GM23248 (cell line): Measurements from ENCODE around the gene ING2. TPM values are rescaled to one million over a fixed set of nuclear protein-coding genes. Genes with fewer than 3 reads are reported as not detected.
A peak's percentile ranks its signal among the peaks of the same experiment; 100 is the strongest.
"Not testable (repeated sequence)": the region's sequence is repeated elsewhere in the genome, so short reads cannot be mapped to it uniquely, and the experiment has no call there.

Source experiments
- DNase-seq: peaks from one replicate; pipeline ENCODE4 v3.0.0-alpha.2; 2015
- H2AFZ ChIP-seq: fragments of 200-600 bp; sonication (generic); 2 replicates; pipeline ENCODE4 v1.6.1; 2016; ENCODE audit warnings: antibody characterized with exemption
- H3F3A ChIP-seq: fragments of 200-600 bp; sonication (generic); 2 replicates; pipeline ENCODE4 v1.6.1; 2016; ENCODE audit warnings: mild to moderate bottlenecking, antibody characterized with exemption, mixed run types; ENCODE audit not compliant: insufficient read depth
- H3K27ac ChIP-seq: fragments of 200-600 bp; sonication (generic); 2 replicates; pipeline ENCODE4 v1.5.1; 2016; ENCODE audit warnings: mild to moderate bottlenecking
- H3K27me3 ChIP-seq: fragments of 200-600 bp; sonication (generic); replicated peaks from 2 replicates; pipeline ENCODE4 v1.6.1; 2016; ENCODE audit warnings: mild to moderate bottlenecking; ENCODE audit not compliant: insufficient read depth
- H3K36me3 ChIP-seq: fragments of 200-600 bp; sonication (generic); 2 replicates; pipeline ENCODE4 v1.6.1; 2016; ENCODE audit warnings: low read depth, mild to moderate bottlenecking
- H3K4me1 ChIP-seq: fragments of 200-600 bp; sonication (generic); 2 replicates; pipeline ENCODE4 v1.6.1; 2016; ENCODE audit warnings: mild to moderate bottlenecking; ENCODE audit not compliant: insufficient read depth
- H3K4me2 ChIP-seq: fragments of 200-600 bp; sonication (generic); one replicate; pipeline ENCODE4 v1.6.1; 2016; ENCODE audit warnings: mild to moderate bottlenecking; ENCODE audit not compliant: unreplicated experiment
- H3K4me3 ChIP-seq: fragments of 200-600 bp; sonication (generic); 2 replicates; pipeline ENCODE4 v1.5.1; 2016; ENCODE audit warnings: mild to moderate bottlenecking
- H3K79me2 ChIP-seq: fragments of 200-600 bp; sonication (generic); 2 replicates; pipeline ENCODE4 v1.6.1; 2016; ENCODE audit warnings: mild to moderate bottlenecking; ENCODE audit not compliant: insufficient read depth
- H3K9ac ChIP-seq: fragments of 200-600 bp; sonication (generic); 2 replicates; pipeline ENCODE4 v1.6.1; 2016; ENCODE audit warnings: mild to moderate bottlenecking
- H3K9me2 ChIP-seq: fragments of 200-600 bp; sonication (generic); 2 replicates; pipeline ENCODE4 v1.6.1; 2016; ENCODE audit warnings: mixed run types, mild to moderate bottlenecking, moderate library complexity; ENCODE audit not compliant: insufficient read depth
- H3K9me3 ChIP-seq: fragments of 200-600 bp; sonication (generic); one replicate; pipeline ENCODE4 v1.6.1; 2017; ENCODE audit warnings: low read depth
- H4K20me1 ChIP-seq: fragments of 200-600 bp; sonication (generic); 2 replicates; pipeline ENCODE4 v1.6.0; 2016; ENCODE audit not compliant: insufficient read depth
- EZH2 ChIP-seq: fragments of 200-600 bp; sonication (generic); IDR thresholded peaks from 2 replicates; pipeline ENCODE4 v1.6.1; 2018; ENCODE audit warnings: antibody characterized with exemption, mild to moderate bottlenecking; ENCODE audit not compliant: insufficient read depth, poor library complexity, severe bottlenecking
- EZH2phosphoT487 ChIP-seq: fragments of 200-600 bp; sonication (generic); IDR thresholded peaks from 2 replicates; pipeline ENCODE4 v1.6.1; 2018; ENCODE audit warnings: antibody characterized with exemption, moderate library complexity, mild to moderate bottlenecking, low read depth; ENCODE audit not compliant: insufficient read depth
- WGBS, 2 experiments: methylation state at CpG; one replicate each; pipeline ENCODE4 v1.1.6; 2015 to 2017; ENCODE audit warnings: low lambda C conversion rate in 2 of 2, low coverage in 1 of 2; ENCODE audit errors: missing lambda C conversion rate in 2 of 2; 5-methylcytosine and 5-hydroxymethylcytosine counted together
- in situ Hi-C: fragments of 300-500 bp; cut with MboI; formaldehyde crosslinking; loops from 2 replicates; pipeline ENCODE4 v1.15.0; 2020
- polyA plus RNA-seq: library from polyadenylated mRNA; unstranded; fragments of >200 nt; fragmentation: Nextera tagmentation; extraction: Ambion mirVana; gene quantifications from 2 replicates; pipeline ENCODE4 v1.2.1, GENCODE V29; 2016
- total RNA-seq: library from RNA; depleted of rRNA; stranded (reverse); fragments of >200 nt; shearing (Covaris generic); gene quantifications from 2 replicates; pipeline ENCODE4 v1.2.3, GENCODE V29; 2014

ING2 gene
- total and polyA plus RNA-seq, 2 experiments from 2014 or later = 12.2 to 20.5 TPM

GRCh38 chr4:183546376-183546775 lies 41.5 kb downstream of the ING2 start:
- Histone ChIP-seq H3K4me1 (no peaks in the 10 kb centered on the region), H3K9me3 (no peaks in the 10 kb centered on the region), H3K9me2 (no peaks in the 10 kb centered on the region), H4K20me1 (no peaks in the 10 kb centered on the region), H3F3A (no peaks in the 10 kb centered on the region), H3K79me2 (no peaks in the 10 kb centered on the region), H3K4me3 (no peak overlapping the region), H3K27me3 (peaks cover 5% of the 10 kb centered on the region; the same call in 1 of the 2 replicates), H3K4me2 (no peak overlapping the region), H3K27ac (no peak overlapping the region), H3K36me3 (no peaks in the 10 kb centered on the region), H3K9ac (no peak overlapping the region), H2AFZ (no peak overlapping the region)
- DNase-seq = no peak
- in situ Hi-C loops = no loop called here
- TF ChIP-seq EZH2phosphoT487 = no peak
- TF ChIP-seq EZH2 = no peak
- 62 to 66% methylated on average over 6 of the region's 6 CpGs for WGBS, 2 experiments

GRCh38 chr4:183548306-183548705 lies 43.4 kb downstream of the ING2 start:
- in situ Hi-C loops = no loop called here
- no peak for TF ChIP-seq EZH2
- TF ChIP-seq EZH2phosphoT487 = no peak
- DNase-seq = no peak
- H3K9ac ChIP-seq = no peak overlapping the region
- H4K20me1 ChIP-seq = no peaks in the 10 kb centered on the region
- H2AFZ ChIP-seq = no peak overlapping the region
- no peak overlapping the region for H3K27ac ChIP-seq
- no peaks in the 10 kb centered on the region for H3K79me2 ChIP-seq
- H3K4me2 ChIP-seq = no peak overlapping the region
- H3K4me1 ChIP-seq = no peaks in the 10 kb centered on the region
- H3K36me3 ChIP-seq = no peaks in the 10 kb centered on the region
- WGBS, 2 experiments = 35 to 41% methylated on average over 3 of the region's 3 CpGs
- H3K4me3 ChIP-seq = no peak overlapping the region
- no peaks in the 10 kb centered on the region for H3K9me3 ChIP-seq
- no peaks in the 10 kb centered on the region for H3F3A ChIP-seq
- H3K27me3 ChIP-seq = no peaks in the 10 kb centered on the region; the same call in 1 of the 2 replicates
- H3K9me2 ChIP-seq = no peaks in the 10 kb centered on the region

GRCh38 chr4:183550345-183551093 lies 45.7 kb downstream of the ING2 start:
- DNase-seq = no peak
- Histone ChIP-seq H3K27ac (no peak overlapping the region), H3K4me1 (no peaks in the 10 kb centered on the region), H3K4me3 (no peak overlapping the region), H3K79me2 (no peaks in the 10 kb centered on the region), H3K27me3 (no peaks in the 10 kb centered on the region; the same call in 1 of the 2 replicates), H3K9ac (no peak overlapping the region), H3K9me2 (no peaks in the 10 kb centered on the region), H3K36me3 (no peaks in the 10 kb centered on the region), H2AFZ (no peak overlapping the region), H3K9me3 (no peaks in the 10 kb centered on the region), H3F3A (no peaks in the 10 kb centered on the region), H3K4me2 (no peak overlapping the region), H4K20me1 (no peaks in the 10 kb centered on the region)
- WGBS, 2 experiments = 46 to 51% methylated on average over 5 of the region's 5 CpGs
- TF ChIP-seq EZH2phosphoT487 (no peak), EZH2 (no peak)
- in situ Hi-C loops = no loop called here

GRCh38 chr4:183552274-183553146 lies 47.7 kb downstream of the ING2 start:
- Histone ChIP-seq H3K9me3 (no peaks in the 10 kb centered on the region), H3K4me1 (no peaks in the 10 kb centered on the region), H3K27me3 (no peaks in the 10 kb centered on the region; the same call in 1 of the 2 replicates), H3K4me2 (no peak overlapping the region), H3K36me3 (no peaks in the 10 kb centered on the region), H3K4me3 (no peak overlapping the region), H4K20me1 (no peaks in the 10 kb centered on the region), H3K27ac (no peak overlapping the region), H3K9ac (no peak overlapping the region), H2AFZ (no peak overlapping the region), H3K9me2 (no peaks in the 10 kb centered on the region), H3K79me2 (no peaks in the 10 kb centered on the region), H3F3A (no peaks in the 10 kb centered on the region)
- in situ Hi-C loops = no loop called here
- WGBS, 2 experiments = 66 to 72% methylated on average over 16 to 18 of the region's 18 CpGs
- peak; percentile 11 for DNase-seq
- TF ChIP-seq EZH2phosphoT487 (no peak), EZH2 (no peak)

- H3K4me3 ChIP-seq, H3F3A ChIP-seq, H3K36me3 ChIP-seq, H3K9ac ChIP-seq, H3K79me2 ChIP-seq, in situ Hi-C loops, H3K4me2 ChIP-seq, H3K9me2 ChIP-seq, H4K20me1 ChIP-seq, H3K27me3 ChIP-seq, H3K9me3 ChIP-seq, H2AFZ ChIP-seq, H3K27ac ChIP-seq, DNase-seq, H3K4me1 ChIP-seq: not testable (repeated sequence)
- WGBS, 2 experiments = 92% methylated on average over 1 of the region's 1 CpG; no CpG with 5 or more reads in 1 of the 2 experiments
These were observed 48.3 kb downstream of the ING2 start for GRCh38 chr4:183553147-183553478.
